Tongue (tissue), 2 donors: Measurements from ENCODE around the gene IQCC. TPM values are rescaled to one million over a fixed set of nuclear protein-coding genes. Genes with fewer than 3 reads are reported as not detected.

Experiments used
- DNase-seq: peaks from one replicate; pipeline ENCODE4 v3.0.0-alpha.2; 2015
- total RNA-seq: library from RNA; depleted of rRNA; stranded (reverse); fragments of >200 nt; gene quantifications from one replicate; pipeline ENCODE4 v1.2.3, GENCODE V29; 2014

The IQCC gene
- total RNA-seq, 1 donor from 2014 or later, result 2.7 TPM

GRCh38 chr1:32195972-32196823, 9.3 kb upstream of the IQCC start:
- no peak for DNase-seq

- no peak for DNase-seq
These were observed 8.4 kb upstream of the IQCC start for GRCh38 chr1:32197074-32197473.

DNA sequence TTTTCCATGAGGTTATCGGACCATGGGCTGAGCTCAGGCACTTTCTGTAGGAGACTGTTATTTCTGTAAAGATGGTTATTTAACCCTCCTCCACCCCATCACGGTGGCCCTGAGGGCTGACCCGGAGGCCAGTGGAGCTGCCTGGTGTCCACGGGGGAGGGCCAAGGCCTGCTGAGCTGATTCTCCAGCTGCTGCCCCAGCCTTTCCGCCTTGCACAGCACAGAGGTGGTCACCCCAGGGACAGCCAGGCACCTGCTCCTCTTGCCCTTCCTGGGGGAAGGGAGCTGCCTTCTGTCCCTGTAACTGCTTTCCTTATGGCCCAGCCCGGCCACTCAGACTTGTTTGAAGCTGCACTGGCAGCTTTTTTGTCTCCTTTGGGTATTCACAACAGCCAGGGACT, 7.6 kb upstream of the IQCC start:
- DNase-seq, result no peak

GRCh38 chr1:32198237-32199042, 7.0 kb upstream of the IQCC start:
- no peak for DNase-seq

DNA sequence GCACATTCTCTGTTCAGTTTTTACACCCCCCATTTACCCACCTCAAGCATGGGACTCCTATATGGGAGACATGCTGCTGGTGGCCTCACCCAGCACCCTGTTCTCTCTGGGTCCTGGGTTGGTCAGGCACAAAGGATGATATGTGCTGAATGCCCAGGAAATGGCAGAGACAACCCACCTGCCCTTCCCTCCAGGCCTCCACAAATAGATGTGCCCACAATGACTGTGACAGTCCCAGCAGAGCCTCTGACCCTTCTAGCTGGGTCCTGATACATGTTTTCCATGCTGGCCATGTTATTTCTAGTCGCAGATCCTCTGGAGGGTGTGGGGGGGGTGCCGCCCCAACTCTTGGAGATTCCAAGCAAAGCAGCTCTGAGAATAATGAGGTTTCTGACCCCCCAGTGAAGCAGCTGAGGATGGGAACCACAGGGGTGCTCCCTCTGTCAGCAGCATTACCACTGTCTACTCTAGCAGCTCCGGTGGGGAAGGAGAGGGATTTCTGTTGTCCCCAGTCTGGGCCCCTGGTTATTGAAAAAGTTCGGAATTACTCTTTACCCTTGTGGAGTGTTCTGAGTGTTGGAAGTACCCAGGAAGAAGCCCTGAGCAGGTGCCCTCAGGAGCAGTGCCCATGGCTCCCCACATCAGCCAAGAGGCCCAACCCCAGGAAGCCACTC, 6.3 kb upstream of the IQCC start:
- DNase-seq, result no peak

DNA sequence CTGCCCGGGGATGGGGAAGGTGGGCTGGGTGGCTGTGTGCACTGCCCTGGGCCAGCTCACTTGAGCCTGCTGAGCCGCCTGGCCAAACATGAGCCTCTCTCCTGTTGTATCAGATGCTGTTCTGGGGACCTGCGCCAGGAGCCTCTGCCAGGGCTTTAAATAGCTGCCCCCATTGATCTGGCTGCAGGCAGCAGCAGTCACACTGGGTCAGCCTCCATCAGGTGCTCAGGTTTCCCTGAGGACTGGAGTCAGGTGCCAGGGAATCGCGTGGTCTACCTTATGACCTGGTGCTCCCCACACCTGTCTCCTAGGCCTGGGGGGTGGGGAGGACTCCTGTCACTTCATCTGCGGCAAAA, 5.8 kb upstream of the IQCC start:
- peak; percentile 59 for DNase-seq

DNA sequence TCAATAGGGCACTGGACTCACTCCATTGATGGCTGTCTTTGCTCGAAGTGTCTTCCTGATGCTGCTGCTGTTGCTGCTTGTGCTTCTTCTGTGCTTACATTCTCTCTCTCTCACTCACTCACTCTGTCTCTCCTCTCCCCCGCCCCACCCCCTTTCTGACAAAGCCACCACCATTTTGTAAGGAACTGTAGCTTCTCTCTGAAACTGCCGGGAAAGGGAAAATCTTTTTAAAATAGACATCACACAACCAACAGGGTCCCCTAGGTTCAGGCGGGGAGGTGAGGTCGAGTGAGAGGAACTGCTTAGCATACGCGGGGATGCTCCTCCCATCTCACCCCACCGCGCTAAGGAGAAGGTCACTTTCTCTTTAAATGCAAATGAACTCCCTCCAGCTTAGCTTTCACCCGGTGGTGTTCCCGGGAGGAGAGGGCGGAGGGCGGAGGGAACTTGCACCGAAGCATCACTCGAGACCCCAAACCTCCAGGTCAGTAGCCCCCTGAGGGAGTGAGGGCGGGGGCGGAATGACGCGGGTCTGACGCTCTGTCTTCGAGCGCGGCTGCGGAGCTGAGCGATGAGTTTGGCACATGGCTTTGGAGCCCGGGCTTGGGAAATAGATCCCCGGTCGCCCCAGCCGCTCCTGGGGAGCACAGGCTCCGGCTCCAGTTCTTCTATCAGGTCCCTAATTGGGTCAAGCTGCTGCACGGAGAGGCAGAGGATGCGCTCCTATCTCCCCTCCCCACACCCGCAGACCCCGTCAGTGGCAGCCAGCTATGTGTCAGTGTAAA, 5.1 kb upstream of the IQCC start, which contains the start of gene CCDC28B:
Gene CCDC28B, plus strand, starts transcription at position 370 of the 785 bp plus-strand sequence. CDS start 1,341 bp downstream, outside the sequence.
- peak; percentile 84 for DNase-seq

DNA sequence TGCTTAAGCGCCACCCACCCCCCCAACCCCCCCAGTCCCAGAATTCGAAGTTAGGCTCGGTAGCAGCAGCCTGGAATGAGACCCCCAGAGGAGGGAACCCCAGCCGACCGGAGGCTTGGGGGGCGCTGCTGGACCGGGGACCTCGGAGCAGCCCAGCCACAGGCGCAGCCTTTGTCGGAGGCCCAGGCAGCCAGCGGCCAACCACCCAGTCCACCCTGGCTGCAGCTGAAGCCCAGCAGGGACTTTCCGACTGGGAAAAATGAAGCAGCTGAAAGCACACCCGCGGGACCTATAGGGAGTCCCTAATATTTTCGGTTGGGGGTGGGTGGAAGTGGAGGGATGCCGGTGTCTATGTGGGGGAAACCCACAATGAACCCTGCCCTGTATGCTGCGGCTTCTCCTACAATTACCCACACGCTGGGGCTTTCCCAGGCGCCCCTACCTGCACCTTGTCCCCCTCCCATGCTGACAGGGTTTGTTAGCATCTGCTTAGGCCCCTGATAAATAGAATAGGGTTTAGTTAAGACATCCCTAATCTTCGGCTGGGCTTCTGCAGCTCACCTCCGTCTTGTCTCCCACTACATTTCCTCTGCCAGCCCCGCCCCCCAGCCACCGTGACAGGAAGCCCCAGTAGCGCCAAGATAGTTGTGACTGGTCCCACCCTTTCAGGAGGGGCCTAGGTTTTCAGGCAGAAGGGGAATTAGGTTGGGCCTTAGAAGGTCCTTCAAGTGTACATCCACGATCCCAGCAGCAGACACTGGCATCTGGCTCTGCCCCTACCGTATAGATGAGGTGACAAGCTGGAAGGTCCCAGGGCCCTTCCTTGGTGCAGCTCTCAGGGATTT, 4.2 kb upstream of the IQCC start:
- DNase-seq, result peak; percentile 79

DNA sequence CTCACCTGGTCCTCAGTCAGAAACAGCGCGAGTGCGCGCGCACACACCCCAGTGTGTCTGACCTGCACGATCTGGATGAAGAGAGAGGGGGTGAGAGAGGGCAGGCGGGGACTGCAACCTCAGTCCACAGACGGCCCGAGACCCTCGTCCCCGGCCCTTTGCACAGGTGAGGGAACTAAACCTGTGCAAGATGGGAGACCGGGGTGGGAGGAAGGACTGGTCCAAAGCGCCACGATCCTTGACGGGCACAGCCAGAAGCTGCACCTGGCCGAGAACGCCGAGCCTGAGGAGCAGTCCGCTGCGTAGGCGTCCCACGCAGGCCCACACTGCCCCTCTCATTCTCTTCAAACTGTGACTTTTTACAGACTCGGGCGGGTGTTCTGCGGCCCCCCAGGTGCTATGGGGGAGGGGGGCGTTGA, 519 bp upstream of the IQCC start:
- no peak for DNase-seq

DNA sequence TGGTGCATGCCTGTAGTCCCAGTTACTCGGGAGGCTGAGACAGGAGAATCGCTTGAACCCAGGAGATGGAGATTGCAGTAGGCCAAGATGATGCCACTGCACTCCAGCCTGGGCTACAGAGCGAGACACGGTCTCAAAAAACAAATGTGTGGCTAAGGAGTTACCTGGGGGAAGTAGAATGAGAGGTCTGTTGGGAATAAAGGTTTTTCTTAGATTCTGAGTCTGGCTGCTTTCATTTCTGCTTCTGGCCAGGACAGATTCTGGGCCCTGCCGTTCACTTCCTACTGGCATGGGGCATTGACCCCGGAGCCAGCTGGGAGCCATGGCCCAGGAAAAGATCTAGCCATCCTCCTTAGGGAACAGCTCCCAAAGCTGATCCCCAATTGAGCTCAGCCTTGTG, 3.0 kb downstream of the IQCC start:
- no peak for DNase-seq

- peak; percentile 87 for DNase-seq
These were observed 3.4 kb downstream of the IQCC start, which contains the start of gene DCDC2B for GRCh38 chr1:32208891-32209328. Gene DCDC2B, plus strand, starts transcription at chr1:32209089. Its CDS starts 5 bp downstream, at chr1:32209094.

GRCh38 chr1:32215629-32216480, 10.4 kb downstream of the IQCC start:
- peak; percentile 73 for DNase-seq

DNA sequence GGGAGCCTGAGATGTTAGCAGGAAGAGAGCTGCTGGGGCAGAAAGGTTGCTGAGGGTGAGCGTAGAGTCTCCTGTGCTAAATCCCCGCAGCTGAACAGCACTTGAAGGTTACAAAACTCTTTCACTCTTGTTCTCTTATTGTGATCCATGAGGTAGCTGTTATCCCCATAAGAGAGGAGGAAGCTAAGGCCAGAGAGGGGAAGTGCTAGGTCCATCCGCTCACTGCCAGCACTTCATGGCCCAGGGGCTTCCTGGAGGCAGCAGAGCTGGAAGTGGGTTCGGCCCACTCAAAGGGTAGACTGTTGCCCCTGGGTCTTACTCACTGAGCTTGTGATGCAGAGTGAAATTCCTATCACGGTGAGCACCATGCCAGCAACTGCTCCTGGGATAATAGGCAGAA, 11.1 kb downstream of the IQCC start:
- no peak for DNase-seq

GRCh38 chr1:32219022-32219421, 13.6 kb downstream of the IQCC start:
- DNase-seq, result no peak

GRCh38 chr1:32220746-32221580, 15.5 kb downstream of the IQCC start:
- no peak for DNase-seq

- DNase-seq, result no peak
These were observed 16.1 kb downstream of the IQCC start for GRCh38 chr1:32221581-32221979.

DNA sequence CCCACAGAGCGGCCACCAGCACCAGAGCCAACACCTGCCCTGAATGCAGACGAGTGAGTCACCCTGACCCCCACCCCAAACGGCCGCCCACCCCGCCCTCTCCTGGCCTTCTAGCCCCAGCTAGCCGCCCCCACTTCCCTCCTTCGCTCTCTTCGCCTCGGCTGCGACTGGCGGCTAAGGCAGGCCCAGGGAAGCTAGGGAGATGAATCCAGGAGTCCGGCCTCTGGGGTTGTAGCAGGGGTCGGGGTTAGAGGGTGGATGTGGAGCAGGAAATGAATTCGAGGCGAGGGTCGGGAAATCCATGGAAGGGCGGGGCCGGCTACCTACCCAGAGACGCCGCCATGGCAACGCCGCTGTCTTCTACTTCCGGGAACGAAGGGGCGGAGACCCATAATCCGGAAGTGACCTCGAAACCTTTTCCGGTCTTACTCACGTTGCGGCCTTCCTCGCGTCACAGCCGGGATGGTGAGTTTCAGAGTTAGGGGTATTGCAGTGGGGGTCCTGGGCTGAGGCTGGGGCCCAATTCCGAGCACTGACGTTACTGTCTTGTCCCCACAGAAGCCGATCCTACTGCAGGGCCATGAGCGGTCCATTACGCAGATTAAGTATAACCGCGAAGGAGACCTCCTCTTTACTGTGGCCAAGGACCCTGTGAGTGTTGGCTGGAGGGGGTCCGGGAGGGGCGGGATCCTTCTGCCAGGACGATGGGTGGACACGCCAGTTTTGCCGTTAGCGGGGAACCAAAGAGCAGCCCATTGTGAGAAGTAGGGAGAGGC, 16.7 kb downstream of the IQCC start, which contains the start of the genes EIF3I and TMEM234:
Gene EIF3I, plus strand, starts transcription at position 428 of the 776 bp plus-strand sequence. Its CDS starts 35 bp downstream, at position 463.
Gene TMEM234, minus strand, starts transcription at position 374 of the 776 bp plus-strand sequence. Its CDS starts 31 bp downstream, at position 343.
- DNase-seq, result peak; percentile 98

DNA sequence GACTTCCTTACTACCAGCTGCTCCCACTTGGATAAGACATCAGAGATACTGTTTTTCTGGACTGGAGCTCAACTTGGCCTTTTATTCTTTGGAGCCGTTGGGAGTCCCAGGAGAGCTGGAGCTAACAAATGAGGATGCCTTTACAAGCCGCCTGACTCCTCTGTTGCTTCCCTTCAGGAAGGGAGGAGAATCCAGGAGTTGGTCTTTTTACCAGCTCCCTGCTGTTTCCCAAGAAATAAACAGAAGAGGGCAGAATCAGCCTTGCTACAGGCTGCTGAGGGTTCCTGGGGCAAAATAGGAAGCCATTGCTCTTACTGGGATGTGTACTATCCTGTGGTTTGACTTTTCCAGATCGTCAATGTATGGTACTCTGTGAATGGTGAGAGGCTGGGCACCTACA, 18.2 kb downstream of the IQCC start:
- DNase-seq, result no peak
